ENCODE measurements around the gene OOSP4A.

GRCh38 chr11:59963733-59964132 is at the start of gene OOSP4A:
- TF ChIP-seq EZH2 (IDR thresholded peaks at IDR 0.05; ENCODE audit: insufficient read depth, poor library complexity, severe bottlenecking) (no peak), EZH2phosphoT487 (IDR thresholded peaks at IDR 0.05; ENCODE audit: insufficient read depth, low read depth) (no peak)
